ENCODE measurements around the gene CCNF. TPM values are rescaled to one million over a fixed set of nuclear protein-coding genes. Genes with fewer than 3 reads are reported as not detected.

CCNF gene
- total and polyA plus RNA-seq, 4 donors = 2.0 to 7.5 (median 2.8) TPM

DNA sequence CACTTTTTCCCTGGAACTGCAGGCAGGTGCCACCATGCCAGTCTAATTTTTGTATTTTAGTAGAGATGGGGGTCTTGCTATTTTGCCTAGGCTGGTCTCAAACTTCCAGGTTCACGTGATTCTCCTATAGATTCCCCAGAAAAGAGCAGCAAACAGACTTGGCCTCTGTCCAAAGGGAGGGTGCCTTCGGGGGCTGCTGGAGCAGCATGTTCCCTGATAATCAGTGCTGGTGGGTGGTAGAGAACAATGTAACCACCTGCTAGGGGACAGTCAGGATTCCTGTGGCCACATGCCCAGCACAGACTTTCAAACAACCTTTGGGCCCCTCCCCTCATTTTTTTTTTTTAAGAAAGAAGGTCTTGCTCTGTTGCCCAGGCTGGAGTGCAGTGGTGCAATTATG, 14.2 kb upstream of the CCNF start:
- Histone ChIP-seq H3K9me3 (ENCODE audit: control insufficient read depth in 4 of 4, insufficient read depth in 3 of 4, low read length in 3 of 4) (no peaks in the 10 kb centered on the region), H3K4me3 (no peak overlapping the region), H3K27me3 (ENCODE audit: control insufficient read depth in 3 of 3, insufficient read depth in 3 of 3, low read length in 2 of 3) (peaks cover 0 to 12% (median 3%) of the 10 kb centered on the region in 3 donors), H3K27ac (ENCODE audit: low read depth in 1 of 2, low read length in 1 of 2) (no peak overlapping the region), H3K4me1 (ENCODE audit: control insufficient read depth in 5 of 5, insufficient read depth in 5 of 5, low read length in 5 of 5) (no peaks in the 10 kb centered on the region), H3K9ac (ENCODE audit: insufficient read depth in 1 of 2, low read length in 2 of 2) (no peak overlapping the region), H3K36me3 (ENCODE audit: control insufficient read depth in 4 of 4, insufficient read depth in 4 of 4, low read length in 4 of 4) (no peaks in the 10 kb centered on the region)
- DNase-seq = no peak
- ATAC-seq (ENCODE audit: insufficient read depth, low FRiP score) = no peak
- WGBS, 2 donors = 54 to 75% methylated on average over 2 of the region's 2 CpGs
- TF ChIP-seq CTCF (IDR thresholded peaks at IDR 0.05; ENCODE audit: control extremely low read depth, extremely low read depth) = no peak

DNA sequence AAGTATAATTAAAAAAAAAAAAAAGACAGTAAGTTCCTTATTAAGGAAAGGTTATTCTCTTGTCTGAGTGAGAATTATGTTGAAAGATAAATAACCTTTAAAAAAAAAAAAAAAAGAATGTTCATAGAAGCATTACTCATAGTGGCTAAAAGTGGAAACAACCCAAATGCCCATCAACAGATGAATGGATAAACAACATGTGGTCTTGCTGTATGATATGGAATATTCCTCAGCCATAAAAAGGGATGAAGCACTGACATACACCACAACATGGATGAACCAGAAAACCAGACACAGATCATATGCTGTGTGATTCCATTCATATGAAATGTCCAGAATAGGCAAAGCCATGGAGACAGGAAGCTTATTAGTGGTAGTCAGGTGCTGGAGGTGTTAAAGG, 9.2 kb upstream of the CCNF start:
- Histone ChIP-seq H3K9ac (ENCODE audit: insufficient read depth in 1 of 2, low read length in 2 of 2) (no peak overlapping the region), H3K27me3 (ENCODE audit: control insufficient read depth in 3 of 3, insufficient read depth in 3 of 3, low read length in 2 of 3) (no peaks in the 10 kb centered on the region), H3K4me3 (no peak overlapping the region), H3K27ac (ENCODE audit: low read depth in 1 of 2, low read length in 1 of 2) (no peak overlapping the region), H3K36me3 (ENCODE audit: control insufficient read depth in 4 of 4, insufficient read depth in 4 of 4, low read length in 4 of 4) (no peaks in the 10 kb centered on the region), H3K9me3 (ENCODE audit: control insufficient read depth in 4 of 4, insufficient read depth in 3 of 4, low read length in 3 of 4) (no peaks in the 10 kb centered on the region), H3K4me1 (ENCODE audit: control insufficient read depth in 5 of 5, insufficient read depth in 5 of 5, low read length in 5 of 5) (no peaks in the 10 kb centered on the region)
- TF ChIP-seq CTCF (IDR thresholded peaks at IDR 0.05; ENCODE audit: control extremely low read depth, extremely low read depth) = no peak
- ATAC-seq (ENCODE audit: insufficient read depth, low FRiP score) = no peak
- no peak for DNase-seq

DNA sequence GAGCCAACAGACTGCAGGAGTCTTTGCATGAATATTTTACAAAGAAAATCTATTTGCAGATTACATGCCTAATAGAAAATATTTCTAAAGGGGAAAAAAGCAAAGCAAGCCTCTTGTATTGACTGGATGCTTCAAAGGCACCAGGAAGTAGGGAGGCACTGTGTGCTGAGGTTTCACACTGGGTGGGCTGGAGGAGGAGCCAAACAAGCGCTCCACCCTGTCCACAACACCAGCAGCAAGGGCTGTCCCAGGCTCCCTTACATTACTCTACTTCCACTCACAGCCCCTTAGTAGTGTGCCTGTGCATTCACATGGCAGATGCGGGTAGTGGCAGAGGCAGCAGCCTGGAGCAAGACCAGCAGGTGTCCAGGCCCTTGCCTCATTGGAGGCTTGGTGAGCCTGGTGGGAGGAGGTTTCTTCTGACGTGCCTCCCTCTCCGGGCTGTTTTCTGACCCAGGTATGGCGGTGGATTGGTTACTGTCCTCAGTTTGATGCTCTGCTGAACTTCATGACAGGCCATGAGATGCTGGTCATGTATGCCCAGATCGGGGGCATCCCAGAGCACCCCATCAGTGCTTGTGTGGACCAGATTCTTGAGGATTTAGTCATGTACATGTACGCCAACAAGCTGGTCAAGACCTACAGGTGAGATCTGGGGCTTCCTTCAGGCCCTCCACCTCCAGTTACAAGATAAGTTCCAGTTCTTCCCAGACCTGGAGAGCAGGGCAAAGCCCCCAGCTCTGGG, 7.0 kb upstream of the CCNF start:
- H3K4me1 ChIP-seq (ENCODE audit: control insufficient read depth in 5 of 5, insufficient read depth in 5 of 5, low read length in 5 of 5) = no peaks in the 10 kb centered on the region
- no peak overlapping the region for H3K27ac ChIP-seq (ENCODE audit: low read depth in 1 of 2, low read length in 1 of 2)
- no peak overlapping the region for H3K9ac ChIP-seq (ENCODE audit: insufficient read depth in 1 of 2, low read length in 2 of 2)
- no peaks in the 10 kb centered on the region for H3K27me3 ChIP-seq (ENCODE audit: control insufficient read depth in 3 of 3, insufficient read depth in 3 of 3, low read length in 2 of 3)
- DNase-seq (no peak), ATAC-seq (ENCODE audit: insufficient read depth, low FRiP score) (no peak)
- TF ChIP-seq CTCF (IDR thresholded peaks at IDR 0.05; ENCODE audit: control extremely low read depth, extremely low read depth) = no peak
- H3K4me3 ChIP-seq = no peak overlapping the region
- H3K36me3 ChIP-seq (ENCODE audit: control insufficient read depth in 4 of 4, insufficient read depth in 4 of 4, low read length in 4 of 4) = no peaks in the 10 kb centered on the region
- WGBS, 2 donors = 89 to 95% methylated on average over 7 of the region's 7 CpGs
- no peaks in the 10 kb centered on the region for H3K9me3 ChIP-seq (ENCODE audit: control insufficient read depth in 4 of 4, insufficient read depth in 3 of 4, low read length in 3 of 4)
